GM18858 (cell line): ENCODE data around the gene GGTLC2.
"Not testable (repeated sequence)": the region's sequence is repeated elsewhere in the genome, so short reads cannot be mapped to it uniquely, and the experiment has no call there.

ENCODE experiments used
- ATAC-seq: cut with Tn5 transposase; IDR thresholded peaks from one replicate; pipeline ENCODE4 v1.9.1; 2021; ENCODE audit not compliant: unreplicated experiment

GGTLC2 gene

DNA sequence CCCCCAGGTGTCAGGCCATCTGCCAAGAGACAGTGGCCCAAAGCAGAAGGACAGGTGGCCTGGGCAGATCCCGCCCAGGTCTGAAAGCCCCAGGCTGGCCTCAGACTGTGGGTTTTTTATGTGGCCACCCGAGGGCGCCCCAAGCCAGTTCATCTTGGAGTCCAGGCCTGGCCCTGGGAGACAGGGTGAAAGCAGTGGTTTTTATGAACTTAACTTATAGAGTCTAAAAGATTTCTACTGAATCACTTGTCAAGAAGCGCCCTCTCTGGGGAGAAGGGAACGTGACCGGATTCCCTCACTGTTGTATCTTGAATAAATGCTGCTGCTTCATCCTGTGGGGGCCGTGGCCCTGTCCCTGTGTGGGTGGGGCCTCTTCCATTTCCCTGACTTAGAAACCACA, 8.2 kb upstream of the GGTLC2 start:
- ATAC-seq: not testable (repeated sequence)

DNA sequence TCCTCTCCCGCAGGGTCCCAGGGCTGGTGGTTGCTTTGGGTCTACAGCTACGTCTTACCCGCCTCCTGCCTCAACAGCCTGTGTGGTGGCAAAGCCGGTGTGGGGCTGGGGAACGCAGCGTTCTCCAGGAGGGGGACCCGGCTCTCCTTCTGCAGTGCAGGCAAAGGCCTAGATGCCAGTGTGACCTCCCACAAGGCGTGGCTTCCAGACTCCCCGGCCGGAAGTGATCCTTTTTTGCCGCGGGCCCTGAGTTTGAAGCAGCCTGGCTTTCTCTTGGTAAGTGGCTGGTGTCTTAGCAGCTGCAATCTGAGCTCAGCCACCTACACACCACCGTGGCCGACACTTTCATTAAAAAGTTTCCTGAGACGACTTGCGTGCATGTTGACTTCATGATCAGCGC, 6.1 kb upstream of the GGTLC2 start:
- ATAC-seq: not testable (repeated sequence)

DNA sequence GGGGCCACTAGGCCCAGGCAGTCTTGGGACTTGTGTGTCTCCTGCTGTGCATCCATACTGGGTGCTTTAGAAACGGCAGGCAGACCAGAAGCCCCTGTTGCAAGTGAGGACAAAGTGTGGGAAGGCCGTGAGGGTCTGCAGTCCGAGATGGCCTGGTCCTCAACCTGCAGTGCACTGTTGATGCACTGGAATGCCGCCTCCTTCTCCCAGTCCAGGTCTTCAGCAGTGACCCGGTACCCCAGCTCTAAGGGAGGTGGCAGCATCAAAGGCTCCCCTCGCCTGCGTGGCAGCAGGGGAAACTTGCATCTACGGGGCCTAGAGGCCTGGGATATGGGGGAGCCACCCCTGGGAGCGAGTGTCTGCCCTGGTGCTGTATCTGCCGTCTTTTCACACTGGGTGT, 2.2 kb upstream of the GGTLC2 start:
- not testable (repeated sequence) for ATAC-seq

DNA sequence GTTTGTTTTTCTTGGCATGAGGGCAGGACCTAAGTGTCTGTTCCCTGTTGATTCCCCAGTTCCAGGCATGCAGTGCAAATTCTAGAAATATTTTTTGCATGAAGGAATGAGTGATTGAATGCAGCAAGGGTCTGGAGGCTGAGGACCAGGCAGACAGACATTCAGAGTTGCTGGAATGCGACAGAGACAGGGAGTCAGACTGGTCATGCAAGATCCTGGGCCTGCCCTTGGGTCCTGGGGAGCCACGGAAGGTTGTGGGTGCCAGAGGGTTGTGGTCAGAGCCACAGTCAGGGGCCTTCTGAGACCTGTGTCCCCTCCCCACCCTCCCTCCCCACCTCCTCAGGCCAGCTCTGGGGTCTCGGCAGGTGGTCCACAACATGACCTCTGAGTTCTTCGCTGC, 1.6 kb downstream of the GGTLC2 start:
- not testable (repeated sequence) for ATAC-seq

DNA sequence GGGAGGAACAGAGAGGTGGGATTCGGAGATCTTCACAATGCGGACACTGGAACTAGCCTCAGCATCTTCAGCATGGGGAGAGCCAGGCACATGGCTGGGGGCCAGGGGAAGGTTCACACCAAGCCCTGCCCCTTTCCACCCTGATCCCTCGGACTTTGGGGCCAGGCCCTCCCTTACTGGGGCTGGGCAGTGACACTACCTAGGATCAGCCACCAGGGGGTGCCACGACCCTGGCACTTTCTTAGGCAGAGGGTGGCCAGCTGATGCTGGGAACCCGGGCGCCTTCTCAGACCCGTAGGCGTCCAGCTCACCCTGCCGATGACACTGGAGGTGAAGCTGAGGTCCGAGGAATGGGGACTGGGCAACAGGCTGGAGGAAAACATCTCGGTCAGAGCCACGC, 3.5 kb downstream of the GGTLC2 start:
- ATAC-seq: not testable (repeated sequence)

DNA sequence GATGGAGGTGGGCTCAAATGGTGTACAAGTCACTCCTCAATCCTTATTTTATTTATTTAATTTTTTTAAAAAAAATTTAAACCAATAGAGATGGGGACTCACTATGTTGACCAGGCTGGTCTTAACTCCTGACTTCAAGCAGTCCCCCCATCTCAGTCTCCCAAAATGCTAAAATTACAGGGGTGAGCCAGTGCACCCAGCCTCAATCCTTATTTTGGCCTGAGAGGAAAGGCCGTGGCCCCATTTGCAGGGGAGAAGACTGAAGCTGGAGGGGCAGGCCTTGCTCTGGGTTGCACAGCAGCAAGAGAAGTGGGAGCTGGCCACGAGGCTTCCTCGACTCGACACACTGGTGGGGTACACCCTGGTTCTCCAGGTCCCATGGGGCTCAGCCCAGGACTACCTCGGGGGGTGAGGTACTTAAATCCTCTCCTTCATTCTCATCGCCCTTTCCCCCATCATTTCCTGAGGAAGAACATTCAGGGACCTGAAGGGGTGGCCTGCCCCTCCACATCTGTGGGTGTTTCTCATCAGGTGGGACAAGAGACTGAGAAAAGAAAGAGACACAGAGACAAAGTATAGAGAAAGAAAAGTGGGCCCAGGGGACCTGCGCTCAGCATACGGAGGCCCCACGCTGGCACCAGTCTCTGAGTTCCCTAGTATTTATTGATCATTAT, 4.6 kb downstream of the GGTLC2 start:
- ATAC-seq: not testable (repeated sequence)

DNA sequence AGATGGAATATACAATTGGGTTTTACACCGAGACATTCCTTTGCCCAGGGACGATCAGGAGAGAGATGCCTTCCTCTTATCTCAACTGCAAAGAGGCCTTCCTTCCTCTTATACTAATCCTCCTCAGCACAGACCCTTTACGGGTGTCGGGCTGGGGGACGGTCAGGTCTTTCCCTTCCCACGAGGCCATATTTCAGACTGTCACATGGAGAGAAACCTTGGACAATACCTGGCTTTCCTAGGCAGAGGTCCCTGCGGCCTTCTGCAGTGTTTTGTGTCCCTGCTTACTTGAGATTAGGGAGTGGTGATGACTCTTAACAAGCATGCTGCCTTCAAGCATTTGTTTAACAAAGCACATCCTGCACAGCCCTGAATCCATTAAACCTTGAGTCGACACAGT, 5.3 kb downstream of the GGTLC2 start:
- ATAC-seq: not testable (repeated sequence)

DNA sequence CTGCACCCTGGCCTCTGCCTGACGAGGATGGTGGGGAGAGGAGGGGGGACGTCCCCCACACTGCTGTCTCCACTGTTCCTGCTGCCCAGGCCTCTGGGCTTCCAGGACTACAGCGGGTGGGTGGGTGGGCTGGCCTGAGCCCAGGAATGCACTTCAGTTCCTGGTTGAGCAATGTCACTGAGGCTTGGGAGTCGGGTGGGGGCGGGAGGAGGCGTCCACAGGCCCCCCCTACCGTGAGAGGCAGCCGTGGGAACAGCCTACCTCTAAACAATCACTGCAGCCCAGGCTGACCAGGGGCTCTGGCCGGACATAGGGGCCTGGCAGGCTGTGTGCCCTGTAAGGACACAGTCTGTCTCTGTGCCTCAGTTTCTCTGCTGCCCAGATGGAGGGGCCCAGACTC, 6.0 kb downstream of the GGTLC2 start:
- not testable (repeated sequence) for ATAC-seq

DNA sequence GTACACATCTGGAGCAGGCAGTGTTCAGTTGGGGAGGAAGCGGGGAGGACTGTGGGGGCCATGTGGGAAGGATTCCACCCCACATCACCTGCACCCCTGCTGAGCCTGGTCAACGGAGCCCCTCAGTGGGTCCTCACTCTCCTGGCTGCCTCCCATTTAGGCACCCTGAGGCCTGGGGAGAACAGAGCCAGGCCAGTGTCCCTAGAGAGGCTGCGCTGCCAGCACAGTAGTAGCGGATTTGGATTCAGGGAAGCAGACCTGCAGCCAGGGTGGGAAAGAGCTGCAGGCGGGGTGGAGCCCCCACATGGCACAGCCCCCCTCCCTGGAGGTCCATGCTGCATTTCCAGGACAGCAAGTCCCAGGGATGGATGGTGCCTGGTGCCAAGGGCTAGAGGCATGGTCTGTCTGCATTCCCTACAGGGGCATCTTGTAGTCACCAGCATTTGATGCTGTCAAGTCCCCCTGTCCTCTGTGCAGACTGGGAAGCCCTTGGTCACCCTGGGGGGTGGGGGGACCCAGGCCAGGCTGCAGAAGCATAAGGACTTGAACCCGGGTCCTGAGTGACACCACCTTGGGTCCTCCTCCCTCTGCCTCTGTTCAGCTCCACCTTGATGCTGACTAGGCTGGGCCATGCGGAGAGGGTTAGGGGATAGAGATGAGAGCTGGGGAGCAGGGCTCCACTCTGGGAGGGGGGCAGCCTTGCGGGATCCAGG, 6.5 kb downstream of the GGTLC2 start:
- not testable (repeated sequence) for ATAC-seq

DNA sequence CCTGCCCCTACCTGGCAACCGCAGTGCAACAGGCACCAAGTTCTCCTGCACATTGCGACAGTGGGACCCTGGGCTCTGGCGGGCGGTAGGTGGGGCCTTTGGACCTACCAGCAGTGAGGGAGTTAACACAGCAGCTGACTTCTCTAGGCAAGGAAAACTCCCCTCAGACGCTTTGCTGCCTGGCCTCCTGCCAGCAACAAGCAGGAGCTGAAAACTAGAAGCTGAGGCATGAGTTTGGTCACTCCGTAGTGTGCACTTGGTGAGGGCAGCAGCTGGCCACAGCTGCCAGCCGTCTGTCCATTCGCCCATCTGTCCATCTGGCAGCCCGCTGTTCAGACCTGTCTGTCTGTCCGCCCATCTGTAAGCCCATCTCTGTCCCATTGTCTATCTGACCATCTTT, 7.2 kb downstream of the GGTLC2 start:
- ATAC-seq: not testable (repeated sequence)

DNA sequence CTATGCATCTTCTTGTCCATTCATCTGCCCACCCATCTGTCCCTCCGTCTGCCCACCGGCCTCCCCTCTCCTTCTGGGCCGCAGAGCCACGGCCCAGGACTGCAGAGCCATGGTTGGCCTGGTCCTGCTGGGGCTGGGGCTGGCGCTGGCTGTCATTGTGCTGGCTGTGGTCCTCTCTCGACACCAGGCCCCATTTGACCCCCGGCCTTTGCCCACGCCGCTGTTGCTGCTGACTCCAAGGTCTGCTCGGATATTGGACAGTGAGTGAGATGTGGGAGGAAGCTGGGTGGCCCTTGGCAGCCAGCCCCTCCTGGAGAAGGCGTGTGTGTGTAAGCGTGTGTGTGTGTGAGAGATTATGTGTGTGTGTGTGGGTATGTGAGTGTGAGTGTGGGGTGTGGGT, 7.7 kb downstream of the GGTLC2 start:
- ATAC-seq: not testable (repeated sequence)

DNA sequence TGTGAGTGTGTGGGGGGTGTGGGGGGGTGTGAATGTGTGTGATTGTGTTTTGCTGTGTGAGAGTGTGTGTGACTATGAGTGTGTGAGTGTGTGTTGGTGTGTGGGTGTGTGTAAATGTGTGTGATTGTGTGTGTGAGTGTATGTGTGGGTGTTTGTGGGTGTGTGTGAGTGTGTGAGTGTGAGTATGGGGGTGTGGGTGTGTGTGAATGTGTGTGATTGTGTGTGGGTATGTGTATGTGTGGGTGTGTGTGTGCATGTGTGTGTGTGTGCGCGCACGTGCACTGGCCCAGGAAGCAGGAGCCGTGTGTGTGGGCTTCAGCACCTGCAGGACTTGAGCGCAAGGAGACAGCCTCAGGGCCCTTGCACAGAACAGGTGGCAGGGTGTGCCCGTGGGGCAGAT, 8.2 kb downstream of the GGTLC2 start:
- not testable (repeated sequence) for ATAC-seq

DNA sequence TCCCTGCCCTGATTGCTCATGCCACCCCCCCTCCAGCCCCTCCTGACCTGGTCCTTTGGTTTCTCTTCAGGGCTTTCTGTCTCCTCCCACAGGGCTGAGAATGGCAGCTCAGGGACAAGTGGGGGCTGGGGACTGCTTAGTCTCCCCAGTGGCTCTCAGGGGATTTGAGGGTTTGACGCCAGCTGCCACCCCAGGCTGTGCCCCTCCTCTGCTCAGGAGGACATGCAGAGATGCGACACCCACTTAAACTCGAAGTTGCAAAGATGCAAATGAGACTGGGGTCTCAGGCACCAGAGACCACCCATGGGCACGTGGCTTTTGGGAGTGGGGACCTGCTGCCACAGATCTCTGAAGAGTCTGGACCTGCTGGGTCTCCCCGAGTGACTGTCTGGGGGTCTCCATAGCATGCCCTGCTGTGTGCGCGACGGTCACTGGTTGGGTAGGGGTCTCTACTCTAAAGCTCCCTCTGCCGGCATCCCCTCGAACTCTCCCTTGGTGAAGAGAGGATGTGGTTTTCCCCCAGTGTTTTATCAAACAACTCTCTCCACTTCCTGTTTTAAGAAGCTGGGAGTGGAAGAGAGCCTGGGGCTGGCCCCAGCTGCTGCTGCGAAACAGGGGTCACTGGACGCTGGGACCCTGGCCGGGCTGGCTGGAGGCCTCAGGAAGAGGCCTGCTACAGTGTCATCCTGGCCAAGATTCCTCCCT, 9.4 kb downstream of the GGTLC2 start:
- ATAC-seq: not testable (repeated sequence)

DNA sequence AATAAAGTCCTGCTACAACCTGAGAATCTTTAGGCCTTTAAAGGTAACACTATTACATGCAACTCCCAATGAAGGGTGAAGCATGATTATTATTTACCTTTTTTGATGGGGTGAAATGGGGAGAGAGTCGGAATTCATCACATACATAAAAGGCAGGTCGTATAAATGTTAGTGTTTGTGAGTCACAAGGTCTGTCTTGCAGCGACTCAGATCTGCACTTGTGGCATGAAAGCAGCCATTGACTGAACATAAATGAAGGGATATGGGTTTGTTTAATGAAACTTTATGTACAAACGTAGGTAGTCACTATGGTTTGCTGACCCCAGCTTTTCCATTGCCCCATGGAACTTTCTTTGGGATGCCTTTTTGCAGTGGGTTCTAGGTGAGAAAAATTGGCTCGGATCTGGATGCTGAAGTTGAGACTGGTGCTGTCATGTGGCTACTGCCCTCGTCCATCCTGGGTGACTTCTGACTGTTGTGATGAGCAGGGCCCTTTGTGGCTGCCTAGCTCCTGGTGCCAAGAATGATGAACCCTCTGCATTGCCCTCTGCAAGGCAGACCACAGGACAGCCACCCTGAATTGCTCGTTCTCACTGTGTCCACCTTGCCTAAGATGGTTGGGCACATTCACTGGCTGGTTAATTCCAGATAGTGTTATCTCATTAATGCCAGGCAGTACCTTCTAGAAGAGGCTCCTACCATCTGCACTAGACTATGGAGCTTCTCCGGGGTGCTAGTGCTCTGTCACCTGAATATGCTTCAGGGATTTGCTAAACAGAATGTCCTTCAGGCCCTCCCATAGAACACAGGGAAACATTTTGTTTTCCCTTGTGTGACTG, 11.3 kb downstream of the GGTLC2 start:
- ATAC-seq: no peak

DNA sequence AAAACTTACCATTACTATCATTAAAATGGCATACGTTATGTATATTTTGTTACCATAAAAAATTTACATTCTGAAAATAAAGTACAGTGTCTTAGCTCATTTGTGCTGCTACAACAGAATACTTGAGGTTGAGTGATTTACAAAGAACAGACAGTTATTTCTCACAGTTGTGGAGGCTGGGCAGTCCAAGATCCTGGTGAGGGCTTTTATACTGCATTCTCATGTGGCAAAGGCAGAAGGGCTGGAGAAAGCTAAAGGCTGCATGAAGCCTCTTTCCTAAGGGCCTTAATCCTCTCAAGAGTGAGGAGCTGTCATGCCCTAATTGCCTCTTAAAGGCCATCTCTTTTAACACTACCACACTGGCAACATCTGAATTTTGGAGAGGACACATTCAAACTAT, 13.3 kb downstream of the GGTLC2 start:
- no peak for ATAC-seq

DNA sequence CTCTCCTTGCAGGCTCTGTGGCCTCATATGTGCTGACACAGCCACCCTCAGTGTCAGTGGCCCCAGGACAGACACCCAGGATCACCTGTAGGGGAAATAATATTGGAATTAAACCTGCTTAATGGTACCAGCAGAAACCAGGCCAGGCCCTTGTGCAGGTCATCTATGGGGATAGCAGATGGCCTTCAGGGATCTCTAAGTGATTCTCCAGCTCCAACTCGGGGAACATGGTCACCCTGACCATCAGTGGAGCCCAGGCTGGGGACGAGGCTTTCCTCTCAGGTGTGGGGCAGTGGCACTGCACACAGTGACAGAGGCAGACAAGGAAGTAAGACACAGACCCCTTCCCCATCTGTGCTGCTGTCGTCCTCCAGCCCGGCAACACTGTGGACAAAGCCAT, 16.9 kb downstream of the GGTLC2 start:
- no peak for ATAC-seq

DNA sequence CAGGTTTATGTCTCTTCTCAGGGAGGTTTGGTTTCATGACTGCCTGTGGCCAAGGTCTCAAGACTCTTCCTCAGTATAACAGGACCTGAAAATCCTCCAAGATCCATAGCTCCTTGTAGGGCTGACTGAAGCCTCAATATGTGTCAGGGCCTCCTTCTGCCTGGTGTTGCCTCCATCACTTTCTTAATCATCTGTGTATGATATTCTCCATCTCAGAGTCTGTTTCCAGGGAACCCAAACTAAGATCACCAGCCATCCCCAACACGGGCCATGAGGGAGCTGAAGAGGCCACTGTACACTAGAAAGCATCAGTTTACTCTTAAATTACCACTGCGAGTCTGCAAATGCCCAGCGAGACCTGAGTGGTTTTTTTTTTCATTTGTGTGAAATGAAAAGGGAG, 17.7 kb downstream of the GGTLC2 start:
- ATAC-seq: no peak

DNA sequence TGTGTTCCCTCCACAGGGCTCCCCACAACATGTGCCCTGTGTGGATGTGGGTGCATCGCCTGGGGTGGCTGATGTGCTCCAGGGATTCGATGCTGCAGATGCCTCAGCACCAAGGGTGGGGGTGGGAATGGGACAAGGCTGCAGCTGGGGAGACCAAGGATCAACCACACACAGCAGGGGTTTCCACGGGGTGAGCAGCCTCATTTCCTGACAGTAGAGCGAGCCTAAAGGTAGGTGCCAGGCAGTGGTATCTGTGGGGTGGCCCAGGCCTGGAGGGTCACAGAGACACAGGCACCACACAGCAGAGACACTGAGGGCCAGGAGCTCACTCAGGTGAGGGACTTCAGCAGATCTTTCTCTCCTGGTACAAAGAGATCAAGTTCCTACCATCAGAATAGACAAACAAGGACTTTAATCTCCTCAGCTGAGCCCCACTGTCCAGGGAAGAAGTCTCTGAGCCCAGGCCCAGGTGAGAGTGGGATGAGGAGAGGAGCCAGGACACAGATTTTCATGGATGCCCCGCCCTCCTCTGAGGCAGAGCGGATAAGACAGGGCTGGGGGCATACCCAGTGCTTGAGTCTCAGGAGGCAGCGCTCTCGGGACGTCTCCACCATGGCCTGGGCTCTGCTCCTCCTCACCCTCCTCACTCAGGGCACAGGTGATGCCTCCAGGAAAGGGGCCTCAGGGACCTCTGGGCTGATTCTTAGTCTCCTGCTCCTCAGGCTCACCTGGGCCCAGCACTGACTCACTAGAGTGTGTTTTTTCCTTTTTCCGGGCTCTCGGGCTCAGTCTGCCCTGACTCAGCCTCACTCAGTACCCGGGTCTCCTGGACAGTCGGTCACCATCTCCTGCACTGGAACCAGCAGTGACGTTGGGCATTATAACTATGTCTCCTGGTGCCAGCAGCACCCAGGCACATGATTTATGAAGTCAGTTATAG, 19.7 kb downstream of the GGTLC2 start:
- no peak for ATAC-seq

DNA sequence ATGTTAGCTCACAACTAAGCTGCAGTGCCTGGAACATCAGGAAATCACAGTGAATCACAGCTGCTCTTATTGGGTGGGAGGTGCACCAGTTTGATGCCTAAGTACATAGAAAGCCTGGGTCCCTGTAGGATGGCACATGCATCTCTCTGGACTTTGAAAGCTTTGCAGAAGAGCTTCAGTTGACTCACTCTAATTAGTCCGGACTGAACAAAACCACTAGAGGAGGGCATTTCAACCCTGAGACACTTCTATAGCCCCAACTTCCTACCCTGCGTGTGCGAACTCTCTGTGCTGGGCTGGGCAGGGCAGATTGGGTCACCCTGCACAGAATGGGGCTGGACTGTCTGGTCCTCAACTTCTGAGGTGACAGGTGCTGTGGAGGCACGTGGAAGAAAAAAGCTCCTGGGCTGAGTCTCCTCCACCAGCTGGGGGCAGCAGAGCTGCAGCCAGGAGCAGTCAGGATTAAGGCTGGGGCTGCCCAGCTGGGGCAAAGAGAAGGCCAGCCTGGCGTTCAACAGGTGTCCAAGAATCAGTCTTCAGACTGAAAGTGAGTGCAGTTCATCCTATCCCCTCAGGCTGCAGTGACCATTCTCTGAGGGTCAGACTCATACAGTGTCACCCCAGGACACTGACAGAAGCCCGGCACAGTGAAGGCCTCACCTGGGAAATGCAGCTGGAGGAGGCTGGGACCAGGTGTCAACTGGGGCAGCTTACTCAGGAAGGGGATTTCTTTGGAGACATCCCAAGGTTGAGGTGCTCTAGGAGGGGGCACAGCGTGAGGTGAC, 22.1 kb downstream of the GGTLC2 start:
- ATAC-seq: no peak
